Cardiac fibroblast (primary cell): ENCODE results near the gene RHBDF2.

Experiments used
- DNase-seq, 2 donors: peaks; one replicate each; pipeline versions ENCODE4 v3.0.0 to v3.0.0-alpha.2; 2010; ENCODE audit warnings: low read depth in 2 of 2
- H3K4me3 ChIP-seq, 2 donors: replicated peaks in 1 of 2; 1 replicate in 1 of 2; 2 replicates in 1 of 2; pipeline ENCODE4 v1.5.1; 2011; ENCODE audit warnings: low read depth in 2 of 2, low read length in 2 of 2, mild to moderate bottlenecking in 2 of 2, moderate library complexity in 1 of 2
- CTCF ChIP-seq: IDR thresholded peaks from one replicate; pipeline ENCODE4 v1.5.1; 2011; ENCODE audit warnings: low read depth, mild to moderate bottlenecking, low read length, inconsistent platforms

RHBDF2 gene

GRCh38 chr17:76421044-76421407 is 80.2 kb downstream of the RHBDF2 start:
- H3K4me3 ChIP-seq, result no peak overlapping the region
- TF ChIP-seq CTCF, result no peak
- peak in 1 of 2 donors; percentile 32 for DNase-seq
